Retinal pigment epithelial cell (primary cell): Measurements from ENCODE around the gene SLC47A2.

Experiments
- DNase-seq: peaks from one replicate; pipeline ENCODE4 v3.0.0-alpha.2; 2010; ENCODE audit warnings: low read depth
- H3K4me3 ChIP-seq: 2 replicates; pipeline ENCODE4 v1.5.1; 2011; ENCODE audit warnings: mild to moderate bottlenecking, low read length, control low read depth, moderate library complexity
- CTCF ChIP-seq: conservative IDR thresholded peaks from 2 replicates; pipeline ENCODE4 v1.5.1; 2011; ENCODE audit warnings: low read depth, low read length, control low read depth, inconsistent platforms

The SLC47A2 gene

GRCh38 chr17:19726631-19727376 lies 10.4 kb upstream of the SLC47A2 start:
- no peak for DNase-seq
- H3K4me3 ChIP-seq = no peak overlapping the region
- no peak for TF ChIP-seq CTCF

DNA sequence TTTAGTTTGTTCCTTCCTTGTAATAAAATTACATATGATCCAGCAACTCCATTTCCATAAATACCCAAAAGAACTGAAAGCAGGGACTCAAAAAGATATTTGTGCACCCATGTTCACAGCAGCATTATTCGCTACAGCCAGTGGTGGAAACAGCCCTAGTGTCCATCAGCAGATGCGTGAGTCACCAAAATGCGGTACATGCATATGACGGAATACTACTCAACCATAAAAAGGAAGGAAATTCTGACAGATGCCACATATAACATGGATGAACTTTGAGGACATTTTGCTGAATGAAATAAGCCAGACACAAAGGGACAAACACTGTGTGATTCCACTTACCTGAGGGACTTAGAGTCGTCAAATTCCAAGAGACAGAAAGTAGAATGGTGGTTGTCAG lies 9.1 kb upstream of the SLC47A2 start:
- TF ChIP-seq CTCF = no peak
- no peak for DNase-seq
- H3K4me3 ChIP-seq = no peak overlapping the region

- H3K4me3 ChIP-seq = no peak overlapping the region
- no peak for TF ChIP-seq CTCF
- no peak for DNase-seq
Observed at GRCh38 chr17:19724501-19725420, 8.4 kb upstream of the SLC47A2 start.

GRCh38 chr17:19723964-19724363 lies 7.6 kb upstream of the SLC47A2 start:
- H3K4me3 ChIP-seq = no peak overlapping the region
- TF ChIP-seq CTCF = no peak
- DNase-seq = no peak

- TF ChIP-seq CTCF = no peak
- no peak overlapping the region for H3K4me3 ChIP-seq
- no peak for DNase-seq
Observed at GRCh38 chr17:19720631-19721426, 4.4 kb upstream of the SLC47A2 start.

GRCh38 chr17:19720210-19720475 lies 3.8 kb upstream of the SLC47A2 start:
- no peak overlapping the region for H3K4me3 ChIP-seq
- no peak for TF ChIP-seq CTCF
- DNase-seq = no peak
